ENCODE results near the gene HMOX2. TPM values are rescaled to one million over a fixed set of nuclear protein-coding genes. Genes with fewer than 3 reads are reported as not detected.

Gene HMOX2
- total RNA-seq, 1 donor from 2014 or later: 47.2 TPM

DNA sequence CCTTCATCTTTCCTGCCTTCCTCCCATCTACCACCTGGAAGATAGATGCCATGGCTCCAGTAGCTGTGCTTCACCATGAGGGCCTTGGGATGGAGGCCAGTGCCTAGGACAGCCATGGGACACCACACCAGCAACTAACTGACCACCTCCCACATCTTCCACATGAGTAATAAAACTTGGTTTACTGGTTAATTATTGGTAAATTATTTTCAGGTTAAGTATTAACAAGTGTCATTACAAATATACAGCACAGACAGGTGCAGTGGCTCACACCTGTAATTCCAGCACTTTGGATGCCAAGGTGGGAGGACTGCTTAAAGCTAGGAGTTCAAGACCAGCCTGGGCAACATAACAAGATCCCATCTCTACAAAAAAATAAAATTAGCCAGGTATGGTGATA is 48.4 kb downstream of the HMOX2 start:
- DNase-seq (ENCODE audit: extremely low spot score, unreplicated experiment): no peak
- H3K27ac Mint-ChIP-seq (ENCODE audit: unreplicated experiment): no peak overlapping the region
- H3K27me3 Mint-ChIP-seq (ENCODE audit: unreplicated experiment): no peaks in the 10 kb centered on the region
- H3K9me3 Mint-ChIP-seq (ENCODE audit: unreplicated experiment): no peaks in the 10 kb centered on the region
- H3K4me3 Mint-ChIP-seq (ENCODE audit: unreplicated experiment): no peak overlapping the region
- H3K4me1 Mint-ChIP-seq (ENCODE audit: unreplicated experiment): peaks cover 15% of the 10 kb centered on the region
- TF ChIP-seq, protein P1, sequence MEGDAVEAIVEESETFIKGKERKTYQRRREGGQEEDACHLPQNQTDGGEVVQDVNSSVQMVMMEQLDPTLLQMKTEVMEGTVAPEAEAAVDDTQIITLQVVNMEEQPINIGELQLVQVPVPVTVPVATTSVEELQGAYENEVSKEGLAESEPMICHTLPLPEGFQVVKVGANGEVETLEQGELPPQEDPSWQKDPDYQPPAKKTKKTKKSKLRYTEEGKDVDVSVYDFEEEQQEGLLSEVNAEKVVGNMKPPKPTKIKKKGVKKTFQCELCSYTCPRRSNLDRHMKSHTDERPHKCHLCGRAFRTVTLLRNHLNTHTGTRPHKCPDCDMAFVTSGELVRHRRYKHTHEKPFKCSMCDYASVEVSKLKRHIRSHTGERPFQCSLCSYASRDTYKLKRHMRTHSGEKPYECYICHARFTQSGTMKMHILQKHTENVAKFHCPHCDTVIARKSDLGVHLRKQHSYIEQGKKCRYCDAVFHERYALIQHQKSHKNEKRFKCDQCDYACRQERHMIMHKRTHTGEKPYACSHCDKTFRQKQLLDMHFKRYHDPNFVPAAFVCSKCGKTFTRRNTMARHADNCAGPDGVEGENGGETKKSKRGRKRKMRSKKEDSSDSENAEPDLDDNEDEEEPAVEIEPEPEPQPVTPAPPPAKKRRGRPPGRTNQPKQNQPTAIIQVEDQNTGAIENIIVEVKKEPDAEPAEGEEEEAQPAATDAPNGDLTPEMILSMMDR (IDR thresholded peaks at IDR 0.05): no peak
- no peaks in the 10 kb centered on the region for H3K36me3 Mint-ChIP-seq (ENCODE audit: unreplicated experiment)

DNA sequence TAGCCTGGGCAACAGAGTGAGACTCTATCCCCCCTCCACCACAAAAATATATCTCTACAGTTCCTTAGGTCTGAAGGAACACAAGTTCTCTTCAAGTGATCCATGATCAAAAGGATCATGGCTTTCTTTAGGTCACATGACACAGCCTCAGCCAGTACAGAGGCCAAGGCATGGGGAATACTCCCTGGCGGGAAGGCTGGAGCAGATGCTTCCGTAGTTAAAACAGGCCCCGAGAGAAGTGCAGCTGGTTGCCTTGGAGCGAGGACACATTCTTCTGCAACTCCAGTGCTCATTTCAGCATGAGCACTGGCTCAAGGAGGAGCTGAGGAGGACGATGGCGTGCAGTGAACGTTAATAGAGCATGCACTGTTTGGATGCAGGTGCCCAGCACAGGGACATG is 48.9 kb downstream of the HMOX2 start:
- H3K36me3 Mint-ChIP-seq (ENCODE audit: unreplicated experiment): no peaks in the 10 kb centered on the region
- no peak overlapping the region for H3K4me3 Mint-ChIP-seq (ENCODE audit: unreplicated experiment)
- TF ChIP-seq, protein P1 (IDR thresholded peaks at IDR 0.05): no peak
- peaks cover 16% of the 10 kb centered on the region for H3K4me1 Mint-ChIP-seq (ENCODE audit: unreplicated experiment)
- no peaks in the 10 kb centered on the region for H3K27me3 Mint-ChIP-seq (ENCODE audit: unreplicated experiment)
- DNase-seq (ENCODE audit: extremely low spot score, unreplicated experiment): no peak
- H3K9me3 Mint-ChIP-seq (ENCODE audit: unreplicated experiment): no peaks in the 10 kb centered on the region
- no peak overlapping the region for H3K27ac Mint-ChIP-seq (ENCODE audit: unreplicated experiment)

DNA sequence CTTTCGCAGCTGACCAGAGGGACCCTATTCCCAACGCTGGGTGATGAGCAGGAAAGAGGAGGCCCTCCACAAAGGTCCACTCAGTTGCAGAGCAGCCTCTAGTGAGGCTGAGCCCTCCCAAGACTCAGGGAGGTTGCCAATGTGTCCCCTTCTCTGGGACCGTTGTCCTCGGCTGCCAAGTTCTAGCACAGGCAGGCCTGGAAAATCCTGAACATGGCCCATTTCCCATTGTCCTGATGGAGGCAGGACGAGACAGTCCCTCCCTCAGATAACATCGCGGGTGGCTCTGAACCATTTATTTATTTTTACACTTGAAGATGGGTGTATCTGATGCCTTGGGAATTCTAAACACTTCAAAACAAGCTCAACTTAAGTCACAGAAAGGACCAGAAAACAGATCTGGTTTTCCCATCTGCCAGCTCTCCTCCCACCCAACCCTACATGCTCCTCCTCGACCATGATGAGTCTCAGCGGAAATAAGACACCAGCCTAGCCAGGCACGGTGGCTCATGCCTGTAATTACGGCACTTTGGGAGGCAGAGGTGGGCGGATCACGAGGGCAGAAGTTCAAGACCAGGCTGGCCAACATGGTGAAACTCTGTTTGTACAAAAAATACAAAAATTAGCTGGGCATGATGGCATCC is 49.6 kb downstream of the HMOX2 start:
- H3K9me3 Mint-ChIP-seq (ENCODE audit: unreplicated experiment): no peaks in the 10 kb centered on the region
- DNase-seq (ENCODE audit: extremely low spot score, unreplicated experiment): no peak
- H3K4me1 Mint-ChIP-seq (ENCODE audit: unreplicated experiment): peaks cover 16% of the 10 kb centered on the region
- TF ChIP-seq, protein P1 (IDR thresholded peaks at IDR 0.05): no peak
- no peaks in the 10 kb centered on the region for H3K27me3 Mint-ChIP-seq (ENCODE audit: unreplicated experiment)
- no peaks in the 10 kb centered on the region for H3K36me3 Mint-ChIP-seq (ENCODE audit: unreplicated experiment)
- no peak overlapping the region for H3K27ac Mint-ChIP-seq (ENCODE audit: unreplicated experiment)
- H3K4me3 Mint-ChIP-seq (ENCODE audit: unreplicated experiment): no peak overlapping the region

DNA sequence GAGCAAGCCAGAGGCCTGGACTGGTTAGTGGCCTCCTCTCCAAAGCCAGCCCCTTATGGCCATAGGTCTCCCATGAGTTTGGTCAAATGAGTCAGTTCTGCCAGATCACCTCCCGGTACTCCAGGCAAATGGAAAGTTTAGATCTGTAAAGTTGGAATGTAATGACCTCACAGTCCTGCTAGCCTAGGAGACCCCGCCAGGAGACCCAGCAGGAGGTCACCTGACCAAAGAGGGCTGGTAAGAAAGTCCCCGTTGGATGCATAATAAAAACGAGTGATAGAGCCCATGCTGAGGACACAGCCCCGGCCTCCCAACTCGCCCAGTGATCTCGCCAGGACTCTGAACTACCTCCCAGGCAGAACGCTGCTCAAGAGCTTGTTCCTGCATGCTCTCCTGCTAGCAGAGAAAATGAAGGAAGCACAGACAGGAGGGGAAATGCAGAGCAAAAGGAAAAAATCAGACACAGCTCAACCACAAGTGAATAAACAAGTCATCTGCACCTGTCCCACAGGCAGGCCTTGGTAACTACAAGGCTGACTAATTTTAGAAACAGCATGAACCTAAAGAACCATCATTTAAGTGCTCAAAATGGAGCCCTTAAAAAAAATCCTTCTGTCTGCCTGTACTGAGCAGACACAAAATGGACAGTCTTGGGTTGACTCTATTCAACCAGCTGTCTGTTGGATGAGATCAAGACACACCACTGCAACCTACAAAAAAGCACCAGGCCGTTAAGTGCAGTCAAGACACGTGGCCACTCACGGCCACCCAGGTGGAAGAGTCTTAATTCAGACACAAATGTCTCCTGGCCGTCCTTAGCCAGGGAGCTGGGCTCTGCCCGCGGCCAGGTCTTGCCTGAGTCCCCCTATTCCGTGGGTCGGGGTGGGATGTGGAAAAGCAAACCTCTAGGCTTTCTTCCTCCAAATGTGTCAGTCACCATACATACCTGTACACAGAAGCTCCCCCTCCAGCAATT is 53.2 kb downstream of the HMOX2 start:
- Mint-ChIP-seq H3K36me3 (ENCODE audit: unreplicated experiment) (peaks cover 11% of the 10 kb centered on the region), H3K4me1 (ENCODE audit: unreplicated experiment) (peaks cover 6% of the 10 kb centered on the region), H3K27ac (ENCODE audit: unreplicated experiment) (no peak overlapping the region), H3K9me3 (ENCODE audit: unreplicated experiment) (no peaks in the 10 kb centered on the region), H3K4me3 (ENCODE audit: unreplicated experiment) (no peak overlapping the region), H3K27me3 (ENCODE audit: unreplicated experiment) (no peaks in the 10 kb centered on the region)
- TF ChIP-seq, protein P1 (IDR thresholded peaks at IDR 0.05): no peak
- no peak for DNase-seq (ENCODE audit: extremely low spot score, unreplicated experiment)

DNA sequence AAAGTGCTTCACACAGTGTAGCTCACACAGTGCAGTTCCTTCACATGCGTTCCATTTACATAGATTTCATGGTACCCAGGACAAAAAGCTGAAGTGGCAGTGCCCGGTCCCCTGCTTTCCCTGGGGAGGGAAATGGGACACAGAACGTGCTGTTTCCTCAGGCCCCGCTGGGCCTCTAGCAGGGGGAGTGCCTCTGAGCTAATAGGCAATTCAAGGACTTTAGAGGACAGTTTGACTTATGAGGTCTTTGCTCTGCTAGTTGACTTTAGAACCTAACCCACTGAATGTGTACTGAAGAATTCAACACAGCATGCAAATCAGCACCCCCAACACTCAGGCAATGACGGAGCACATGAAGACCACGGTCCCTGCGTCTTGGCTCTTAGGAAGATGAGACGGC is 55.6 kb downstream of the HMOX2 start:
- TF ChIP-seq, protein P1 (IDR thresholded peaks at IDR 0.05): no peak

More for the DNA sequence above, 55.6 kb downstream of the HMOX2 start:
- Mint-ChIP-seq H3K36me3 (ENCODE audit: unreplicated experiment) (peaks cover 11% of the 10 kb centered on the region), H3K27ac (ENCODE audit: unreplicated experiment) (no peak overlapping the region), H3K9me3 (ENCODE audit: unreplicated experiment) (no peaks in the 10 kb centered on the region), H3K4me3 (ENCODE audit: unreplicated experiment) (no peak overlapping the region), H3K4me1 (ENCODE audit: unreplicated experiment) (peaks cover 12% of the 10 kb centered on the region), H3K27me3 (ENCODE audit: unreplicated experiment) (no peaks in the 10 kb centered on the region)
- no peak for DNase-seq (ENCODE audit: extremely low spot score, unreplicated experiment)

Data from osteocyte (in vitro differentiated cells).